HG02870 (cell line): ENCODE data around the gene GFOD1.
A peak's percentile ranks its signal among the peaks of the same experiment; 100 is the strongest.
"Not testable (repeated sequence)": the region's sequence is repeated elsewhere in the genome, so short reads cannot be mapped to it uniquely, and the experiment has no call there.

ENCODE experiments used
- ATAC-seq: cut with Tn5 transposase; IDR thresholded peaks from one replicate; pipeline ENCODE4 v1.9.1; 2021; ENCODE audit warnings: mild to moderate bottlenecking, moderate library complexity; ENCODE audit not compliant: unreplicated experiment

The GFOD1 gene

GRCh38 chr6:13445005-13445743, 42.2 kb downstream of the GFOD1 start:
- no peak for ATAC-seq

GRCh38 chr6:13444604-13445003, 42.8 kb downstream of the GFOD1 start:
- ATAC-seq, result no peak

DNA sequence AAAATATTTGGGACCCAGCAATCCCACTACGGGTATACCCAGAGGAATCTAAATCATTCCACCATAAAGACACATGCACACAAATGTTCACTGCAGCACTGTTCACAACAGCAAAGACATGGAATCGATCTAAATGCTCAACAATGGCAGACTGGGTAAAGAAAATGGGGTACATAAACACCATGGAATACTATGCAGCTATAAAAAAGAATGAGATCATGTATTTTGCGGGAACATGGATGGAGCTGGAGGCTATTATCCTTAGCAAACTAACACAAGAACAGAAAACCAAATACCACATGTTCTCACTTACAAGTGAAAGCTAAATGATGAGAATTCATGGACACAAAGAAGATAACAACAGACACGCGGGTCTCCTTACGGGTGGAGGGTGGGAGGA, 43.4 kb downstream of the GFOD1 start:
- not testable (repeated sequence) for ATAC-seq

DNA sequence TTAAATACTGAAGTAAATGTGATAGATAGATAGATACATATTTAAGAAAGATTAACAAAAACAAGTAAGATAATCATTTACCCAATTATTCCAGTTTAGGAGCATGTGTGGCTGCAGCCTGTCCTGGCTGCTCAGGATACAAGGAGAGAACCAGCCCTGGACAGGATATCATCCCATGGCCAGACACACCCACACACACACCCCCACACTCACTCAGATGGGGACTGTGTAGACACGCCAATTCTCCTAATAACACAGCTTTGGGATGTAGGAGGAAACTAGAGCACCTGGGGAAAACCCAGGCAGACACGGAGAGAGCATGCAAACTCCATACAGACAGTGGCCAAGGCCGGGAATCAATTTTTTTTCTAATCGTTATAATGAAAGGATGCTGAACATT, 45.6 kb downstream of the GFOD1 start:
- ATAC-seq, result no peak

DNA sequence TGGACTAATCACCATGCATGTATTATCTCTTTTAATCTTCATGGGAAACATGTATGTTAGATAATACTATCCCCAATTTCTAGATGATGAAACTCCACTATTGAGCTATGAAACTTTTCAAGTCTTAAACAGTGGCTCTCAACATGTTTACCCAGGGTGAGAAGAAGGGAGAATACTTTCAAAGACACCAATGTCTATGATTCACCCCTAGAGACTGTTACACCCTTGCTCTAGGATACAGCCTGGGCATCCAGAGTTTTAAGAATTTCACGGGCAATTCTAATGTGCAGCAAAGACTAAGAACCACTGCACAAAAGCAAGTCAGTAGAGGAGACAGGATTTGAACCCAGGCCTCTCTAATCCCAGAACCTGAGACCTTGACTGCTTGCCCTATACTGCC, 47.8 kb downstream of the GFOD1 start:
- no peak for ATAC-seq

GRCh38 chr6:13438126-13438525, 49.3 kb downstream of the GFOD1 start:
- no peak for ATAC-seq

GRCh38 chr6:13437218-13437996, 50.0 kb downstream of the GFOD1 start:
- no peak for ATAC-seq

GRCh38 chr6:13436399-13437217, 50.8 kb downstream of the GFOD1 start:
- no peak for ATAC-seq

DNA sequence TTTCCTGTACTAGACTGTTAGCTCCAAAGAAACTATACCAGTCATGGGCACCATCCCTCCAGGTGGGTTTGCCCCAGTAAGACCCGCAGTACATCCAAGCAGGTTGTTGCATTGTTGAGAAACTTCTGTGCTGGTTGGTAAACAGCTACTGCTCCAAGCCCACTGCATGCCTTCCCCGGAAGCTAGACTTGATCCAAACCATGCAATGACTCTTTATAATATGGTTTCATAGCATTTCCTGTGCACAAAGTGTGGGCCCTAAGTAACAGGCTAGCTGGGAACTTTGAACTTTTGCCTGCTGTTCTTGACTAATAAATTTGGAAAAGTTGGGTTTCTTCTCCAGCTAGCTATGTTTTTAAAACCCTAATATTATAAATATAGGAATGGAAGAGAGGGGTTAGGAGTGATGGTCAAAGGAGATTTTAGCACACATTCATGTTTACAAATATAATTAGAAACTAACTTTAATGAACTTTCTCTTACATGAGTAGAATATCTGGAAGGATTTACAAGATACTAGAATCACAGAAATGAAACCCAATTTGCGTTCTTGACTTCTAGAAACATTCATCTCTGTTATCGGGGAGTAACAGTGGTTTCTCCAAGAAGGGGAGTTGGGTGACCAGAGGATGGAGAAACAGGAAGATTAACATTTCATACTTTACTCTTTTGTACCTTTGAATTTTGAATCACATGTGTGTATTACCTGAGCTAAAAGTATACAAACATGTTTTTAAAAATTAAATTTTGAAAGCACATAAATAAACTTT, 51.7 kb downstream of the GFOD1 start:
- ATAC-seq, result no peak

GRCh38 chr6:13434777-13435176, 52.6 kb downstream of the GFOD1 start:
- no peak for ATAC-seq

DNA sequence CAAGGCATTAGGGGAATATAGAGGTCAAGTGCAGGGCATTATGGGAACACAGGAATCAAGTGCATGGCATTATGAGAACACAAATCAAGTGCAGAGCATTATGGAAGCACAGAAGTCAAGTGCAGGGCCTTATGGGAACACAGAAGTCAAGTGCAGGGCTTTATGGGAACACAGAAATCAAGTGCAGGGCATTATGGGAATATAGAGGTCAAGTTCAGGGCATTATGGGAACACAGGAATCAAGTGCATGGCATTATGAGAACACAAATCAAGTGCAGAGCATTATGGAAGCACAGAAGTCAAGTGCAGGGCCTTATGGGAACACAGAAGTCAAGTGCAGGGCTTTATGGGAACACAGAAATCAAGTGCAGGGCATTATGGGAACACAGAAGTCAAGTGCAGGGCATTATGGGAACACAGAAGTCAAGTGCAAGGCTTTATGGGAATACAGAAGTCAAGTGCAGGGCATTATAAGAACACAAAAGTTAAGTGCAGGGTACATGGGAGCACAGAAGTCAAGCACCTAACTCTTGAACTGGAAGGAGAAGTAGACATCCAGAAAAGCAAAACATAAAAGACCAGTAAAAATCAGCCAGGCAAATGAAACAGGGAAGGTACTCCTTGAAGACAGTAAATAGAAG, 53.1 kb downstream of the GFOD1 start:
- not testable (repeated sequence) for ATAC-seq

- no peak for ATAC-seq
Measured at GRCh38 chr6:13433709-13434121, 53.7 kb downstream of the GFOD1 start.

- no peak for ATAC-seq
Measured at GRCh38 chr6:13432526-13433184, 54.7 kb downstream of the GFOD1 start.

DNA sequence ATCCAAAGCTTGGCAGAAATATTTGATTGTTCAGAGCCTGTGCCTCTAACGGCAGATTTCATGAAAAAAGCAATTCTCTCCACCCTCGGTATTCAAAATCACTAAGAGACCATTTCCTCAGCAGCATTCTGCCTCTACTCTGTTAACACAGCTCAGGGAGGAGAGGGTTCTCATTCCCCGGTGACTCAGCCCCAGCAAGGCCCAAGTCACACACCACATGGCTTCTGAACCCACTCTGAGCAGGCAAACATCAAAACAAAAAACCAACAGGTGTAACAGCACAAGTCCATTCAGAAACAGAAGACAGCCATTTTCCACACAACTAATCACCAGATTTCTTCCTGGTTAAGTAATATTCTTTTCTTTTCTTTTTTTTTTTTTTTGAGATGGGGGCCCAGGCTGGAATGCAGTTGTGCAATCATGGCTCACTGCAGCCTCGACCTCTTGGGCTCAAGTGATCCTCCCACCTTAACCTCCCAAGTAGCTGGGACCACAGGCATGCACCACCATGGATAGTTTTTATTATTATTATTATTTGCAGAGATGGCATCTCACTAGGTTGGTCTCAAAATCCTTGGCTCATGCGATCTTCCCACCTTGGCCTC, 55.4 kb downstream of the GFOD1 start:
- no peak for ATAC-seq

- no peak for ATAC-seq
Measured at GRCh38 chr6:13431059-13431656, 56.2 kb downstream of the GFOD1 start.

GRCh38 chr6:13429406-13429753, 58.0 kb downstream of the GFOD1 start:
- ATAC-seq, result no peak

DNA sequence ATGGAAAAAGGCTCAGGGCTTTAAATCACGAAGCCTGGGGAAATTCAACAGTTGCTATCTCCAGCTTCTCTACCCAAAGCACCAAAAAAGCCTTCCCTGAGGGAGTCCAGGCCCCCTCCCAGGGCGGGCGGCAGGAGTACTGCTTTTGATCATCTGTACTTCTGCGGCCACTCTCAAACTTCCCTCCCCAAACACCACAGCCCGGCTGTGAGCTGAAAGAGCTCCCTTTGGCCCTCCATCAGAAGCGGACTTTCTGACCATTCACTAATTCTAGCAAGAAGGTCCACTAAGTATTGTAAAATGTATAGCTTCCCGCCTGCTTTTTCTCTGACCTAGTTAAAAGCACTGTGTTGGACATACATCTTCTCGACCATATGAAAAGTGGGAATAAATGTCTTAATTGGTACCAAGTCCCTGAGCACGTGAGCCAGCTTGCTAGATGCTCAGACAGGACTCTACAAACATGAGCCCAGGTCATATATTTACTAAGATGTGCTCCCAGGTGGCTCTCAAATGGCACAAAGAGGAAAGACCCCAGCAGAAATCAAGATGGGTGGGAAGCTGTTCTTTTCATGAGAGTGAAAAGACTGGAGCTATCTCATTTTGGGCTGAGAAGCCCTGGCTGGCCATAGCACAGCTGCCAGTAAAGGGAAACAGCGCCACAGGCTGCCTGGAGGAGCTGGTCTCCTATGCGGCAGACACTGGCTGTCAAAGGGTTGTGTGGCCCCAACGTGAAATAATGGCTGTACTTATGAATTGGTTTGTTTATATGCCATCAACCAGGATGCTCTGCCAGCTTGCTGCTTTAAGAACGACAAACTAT, 58.6 kb downstream of the GFOD1 start:
- peak; percentile 29 for ATAC-seq
